Measurements from ENCODE around the gene ABCG8. TPM values are rescaled to one million over a fixed set of nuclear protein-coding genes. Genes with fewer than 3 reads are reported as not detected.

Gene ABCG8
- total and polyA plus RNA-seq, 9 of the 15 experiments (the other 6 are each of a cell fraction or from before 2014, with no cell fraction given) = not detected

GRCh38 chr2:43824951-43825493 is 13.7 kb upstream of the ABCG8 start:
- Histone ChIP-seq H3K9me1 (ENCODE audit: control insufficient read depth, insufficient read depth, low read length) (no peaks in the 10 kb centered on the region), H3K4me3 (no peak overlapping the region), H3K4me2 (ENCODE audit: insufficient read depth, low read length) (no peak overlapping the region), H3K27me3 (ENCODE audit: control insufficient read depth in 2 of 2, insufficient read depth in 2 of 2, low read length in 2 of 2) (peaks cover 13 to 33% of the 10 kb centered on the region in 2 experiments; a peak in 4 of 5 replicates), H3K9ac (ENCODE audit: insufficient read depth in 1 of 2, low read depth in 2 of 2, low read length in 2 of 2) (no peak overlapping the region), H2AFZ (ENCODE audit: low read depth, low read length) (no peak overlapping the region), H4K20me1 (replicated peaks; ENCODE audit: control insufficient read depth, insufficient read depth, low read length) (no peaks in the 10 kb centered on the region; the same call in 1 of the 2 replicates), H3K36me3 (ENCODE audit: control insufficient read depth, insufficient read depth, low read length) (no peaks in the 10 kb centered on the region), H3K9me3 (replicated peaks; ENCODE audit: control insufficient read depth, insufficient read depth, low read depth, low read length) (no peaks in the 10 kb centered on the region), H3K79me2 (ENCODE audit: control insufficient read depth, insufficient read depth, low read length) (no peaks in the 10 kb centered on the region), H3K27ac (ENCODE audit: extremely low read depth, low read depth, low read length) (no peak overlapping the region), H3K4me1 (replicated peaks in 1 of 2; ENCODE audit: control insufficient read depth in 2 of 2, insufficient read depth in 2 of 2, low read length in 2 of 2) (no peaks in the 10 kb centered on the region)
- no peak for ATAC-seq
- no peak for DNase-seq (ENCODE audit: extremely low read depth in 1 of 4, low spot score in 3 of 4)
- in situ Hi-C loops (cut with MboI) (no loop called here), intact Hi-C loops (cut with micrococcal nuclease) (no loop called here)
- no peak for FAIRE-seq
- WGBS (ENCODE audit: insufficient coverage, low coverage, missing lambda C conversion rate) = 24% methylated on average over 12 of the region's 12 CpGs
- BruUV-seq (replicated peaks) = no TSS peak
- CTCF ChIA-PET (ENCODE audit: low intra/inter-chr PET ratio) = no interaction called here
- POLR2A ChIA-PET = interaction anchor here (0.6 to 1.5 kb wide), 3 partner anchors 11 to 21 kb away, joined by 3 to 6 read pairs (median 3); no protein-coding TSS in a partner anchor
- TF ChIP-seq SREBF2 (CRISPR knock-in tag; IDR thresholded peaks at IDR 0.05) (no peak), ZNF511 (CRISPR knock-in tag; IDR thresholded peaks at IDR 0.05) (no peak), HBP1 (CRISPR knock-in tag; IDR thresholded peaks at IDR 0.05) (no peak), CREB5 (CRISPR knock-in tag; IDR thresholded peaks at IDR 0.05) (no peak), NFE2L1 (tag; IDR thresholded peaks at IDR 0.05; ENCODE audit: borderline replicate concordance, low read depth) (no peak), MTA2 (IDR thresholded peaks at IDR 0.05; ENCODE audit: low read depth) (no peak), MAFK (IDR thresholded peaks at IDR 0.05; ENCODE audit: low read length) (no peak), IRF2 (CRISPR knock-in tag; IDR thresholded peaks at IDR 0.05) (no peak), PHF20 (IDR thresholded peaks at IDR 0.05; ENCODE audit: partially characterized antibody) (no peak), TFAM (CRISPR knock-in tag; conservative IDR thresholded peaks at IDR 0.05) (no peak), CREBBP (IDR thresholded peaks at IDR 0.05; ENCODE audit: low read depth, low read length) (no peak), ARNT (IDR thresholded peaks at IDR 0.05) (no peak), HNRNPH1 (optimal IDR thresholded peaks at IDR 0.05; ENCODE audit: low read depth, low read length) (no peak), SMARCB1 (IDR thresholded peaks at IDR 0.05; ENCODE audit: insufficient read length, low read depth) (no peak), HDAC1 (IDR thresholded peaks at IDR 0.05) (no peak), MLX (CRISPR knock-in tag; conservative IDR thresholded peaks at IDR 0.05) (no peak), DMBX1 (CRISPR knock-in tag; IDR thresholded peaks at IDR 0.05; ENCODE audit: borderline replicate concordance) (no peak), ZSCAN29 (IDR thresholded peaks at IDR 0.05) (no peak), NR0B1 (IDR thresholded peaks at IDR 0.05; ENCODE audit: partially characterized antibody) (no peak)

All from K562 (cell line).